Measurements from ENCODE around the gene SCUBE1. TPM values are rescaled to one million over a fixed set of nuclear protein-coding genes. Genes with fewer than 3 reads are reported as not detected.

SCUBE1 gene
- polyA plus RNA-seq, 1 of the 3 experiments (the other 2 are of a cell fraction), result 0.56 TPM

- no peak for TF ChIP-seq NRF1 (IDR thresholded peaks at IDR 0.05; ENCODE audit: low read depth, low read length)
- TF ChIP-seq RAD21 (IDR thresholded peaks at IDR 0.05; ENCODE audit: low read length), result no peak
- TF ChIP-seq YY1 (IDR thresholded peaks at IDR 0.05; ENCODE audit: low read depth), result no peak
- TF ChIP-seq CHD2 (IDR thresholded peaks at IDR 0.05; ENCODE audit: low read length, partially characterized antibody), result no peak
Observed at GRCh38 chr22:43253839-43254238, 89.3 kb downstream of the SCUBE1 start (continued).

- WGBS (ENCODE audit: low lambda C conversion rate), result no CpG with 5 or more reads among the region's 10 CpGs
- Histone ChIP-seq H3K79me2 (ENCODE audit: insufficient read depth) (no peaks in the 10 kb centered on the region), H3K9me3 (no peaks in the 10 kb centered on the region), H4K20me1 (ENCODE audit: insufficient read depth) (no peaks in the 10 kb centered on the region), H3K4me1 (ENCODE audit: control insufficient read depth in 1 of 2, insufficient read depth in 2 of 2, low read depth in 1 of 2, low read length in 1 of 2) (peaks cover 0 to 22% of the 10 kb centered on the region in 2 experiments; a peak in 1 of 4 replicates), H3K36me3 (replicated peaks in 1 of 2; ENCODE audit: control insufficient read depth in 1 of 2, insufficient read depth in 2 of 2, low read length in 1 of 2) (no peaks in the 10 kb centered on the region), H3K4me3 (ENCODE audit: low read depth in 2 of 2, low read length in 1 of 2) (no peak overlapping the region), H3K27me3 (ENCODE audit: insufficient read depth) (no peaks in the 10 kb centered on the region), H3K27ac (ENCODE audit: low read depth in 2 of 2, low read length in 1 of 2) (no peak overlapping the region), H3K9ac (no peak overlapping the region), H3K9me2 (no peaks in the 10 kb centered on the region), H2AFZ (ENCODE audit: low read depth) (no peak overlapping the region), H3F3A (replicated peaks; ENCODE audit: insufficient read depth) (no peaks in the 10 kb centered on the region), H3K4me2 (no peak overlapping the region)
- DNase-seq, result no peak
- CTCF ChIA-PET, result no interaction called here
- TF ChIP-seq TEAD4 (IDR thresholded peaks at IDR 0.05; ENCODE audit: borderline replicate concordance, insufficient read depth) (no peak), RXRA (IDR thresholded peaks at IDR 0.05; ENCODE audit: borderline replicate concordance, low read depth) (no peak), REST (IDR thresholded peaks at IDR 0.05; ENCODE audit: low read depth, low read length) (no peak), EP300 (IDR thresholded peaks at IDR 0.05; ENCODE audit: borderline replicate concordance in 1 of 2, low read depth in 1 of 2, low read length in 1 of 2) (no peak), RAD21 (IDR thresholded peaks at IDR 0.05; ENCODE audit: low read length) (no peak), CTCF (IDR thresholded peaks at IDR 0.05) (no peak), IRF3 (IDR thresholded peaks at IDR 0.05; ENCODE audit: low read depth, low read length) (no peak), MEF2A (IDR thresholded peaks at IDR 0.05; ENCODE audit: borderline replicate concordance, low read depth) (no peak), GABPA (IDR thresholded peaks at IDR 0.05; ENCODE audit: low read depth) (no peak), MAX (IDR thresholded peaks at IDR 0.05; ENCODE audit: low read depth) (no peak), MXI1 (IDR thresholded peaks at IDR 0.05; ENCODE audit: low read depth, low read length) (no peak), ZBTB33 (IDR thresholded peaks at IDR 0.05; ENCODE audit: borderline replicate concordance, low read depth) (no peak), RCOR1 (IDR thresholded peaks at IDR 0.05; ENCODE audit: low read length) (no peak)
- POLR2A ChIA-PET, result no interaction called here
Observed at GRCh38 chr22:43252319-43252718, 90.9 kb downstream of the SCUBE1 start.

Measured in SK-N-SH (cell line).